Fibroblast of the aortic adventitia (primary cell): ENCODE measurements around the gene ATP6V0E1. TPM values are rescaled to one million over a fixed set of nuclear protein-coding genes. Genes with fewer than 3 reads are reported as not detected.

Experiments
- DNase-seq: peaks from one replicate; pipeline ENCODE4 v3.0.0-alpha.2; 2010; ENCODE audit warnings: low read depth
- H3K4me3 ChIP-seq: 2 replicates; pipeline ENCODE4 v1.5.1; 2011; ENCODE audit warnings: low read depth, mild to moderate bottlenecking, control low read depth, low read length, moderate library complexity
- CTCF ChIP-seq: IDR thresholded peaks from 2 replicates; pipeline ENCODE4 v1.5.1; 2011; ENCODE audit warnings: mild to moderate bottlenecking, low read length, control low read depth, inconsistent platforms; ENCODE audit not compliant: insufficient read depth
- total RNA-seq: library from RNA; depleted of rRNA; stranded (reverse); fragments of >200 nt; gene quantifications from 2 replicates; pipeline ENCODE4 v1.2.3, GENCODE V29; 2012; ENCODE audit warnings: low replicate concordance

Gene ATP6V0E1
- total RNA-seq, 1 donor, result 229 TPM

- TF ChIP-seq CTCF, result no peak
- no peak for DNase-seq
- H3K4me3 ChIP-seq, result no peak overlapping the region
These were observed 13.7 kb upstream of the ATP6V0E1 start for GRCh38 chr5:172969921-172970320.

- TF ChIP-seq CTCF, result no peak
- no peak for DNase-seq
- H3K4me3 ChIP-seq, result no peak overlapping the region
These were observed 12.1 kb upstream of the ATP6V0E1 start for GRCh38 chr5:172971482-172971881.

- no peak for DNase-seq
- no peak overlapping the region for H3K4me3 ChIP-seq
- TF ChIP-seq CTCF, result no peak
These were observed 11.0 kb upstream of the ATP6V0E1 start for GRCh38 chr5:172972552-172972951.

- DNase-seq, result peak; percentile 87
- TF ChIP-seq CTCF, result no peak
- H3K4me3 ChIP-seq, result no peak overlapping the region
These were observed 10.2 kb upstream of the ATP6V0E1 start for GRCh38 chr5:172973127-172973916.

- no peak for DNase-seq
- H3K4me3 ChIP-seq, result no peak overlapping the region
- no peak for TF ChIP-seq CTCF
These were observed 9.6 kb upstream of the ATP6V0E1 start for GRCh38 chr5:172973931-172974330.

- TF ChIP-seq CTCF, result no peak
- DNase-seq, result no peak
- H3K4me3 ChIP-seq, result no peak overlapping the region
These were observed 8.3 kb upstream of the ATP6V0E1 start for GRCh38 chr5:172975289-172975688.

- H3K4me3 ChIP-seq, result no peak overlapping the region
- no peak for DNase-seq
- TF ChIP-seq CTCF, result no peak
These were observed 3.8 kb upstream of the ATP6V0E1 start for GRCh38 chr5:172979778-172980177.
